Astrocyte (in vitro differentiated cells and primary cell): ENCODE data around the gene GNB1.
"Not testable (repeated sequence)": the region's sequence is repeated elsewhere in the genome, so short reads cannot be mapped to it uniquely, and the experiment has no call there.

ENCODE experiments used
- EZH2 ChIP-seq: IDR thresholded peaks from 2 replicates; pipeline ENCODE4 v1.6.1; 2012; ENCODE audit warnings: mild to moderate bottlenecking, low read length, inconsistent platforms; ENCODE audit not compliant: insufficient read depth
- TF ChIP-seq, protein P1 (sequence below): IDR thresholded peaks from 2 replicates; pipeline ENCODE4 v1.5.1; 2011; ENCODE audit warnings: low read depth, mild to moderate bottlenecking, inconsistent platforms, low read length, moderate library complexity; ENCODE audit not compliant: insufficient read depth

DNA sequence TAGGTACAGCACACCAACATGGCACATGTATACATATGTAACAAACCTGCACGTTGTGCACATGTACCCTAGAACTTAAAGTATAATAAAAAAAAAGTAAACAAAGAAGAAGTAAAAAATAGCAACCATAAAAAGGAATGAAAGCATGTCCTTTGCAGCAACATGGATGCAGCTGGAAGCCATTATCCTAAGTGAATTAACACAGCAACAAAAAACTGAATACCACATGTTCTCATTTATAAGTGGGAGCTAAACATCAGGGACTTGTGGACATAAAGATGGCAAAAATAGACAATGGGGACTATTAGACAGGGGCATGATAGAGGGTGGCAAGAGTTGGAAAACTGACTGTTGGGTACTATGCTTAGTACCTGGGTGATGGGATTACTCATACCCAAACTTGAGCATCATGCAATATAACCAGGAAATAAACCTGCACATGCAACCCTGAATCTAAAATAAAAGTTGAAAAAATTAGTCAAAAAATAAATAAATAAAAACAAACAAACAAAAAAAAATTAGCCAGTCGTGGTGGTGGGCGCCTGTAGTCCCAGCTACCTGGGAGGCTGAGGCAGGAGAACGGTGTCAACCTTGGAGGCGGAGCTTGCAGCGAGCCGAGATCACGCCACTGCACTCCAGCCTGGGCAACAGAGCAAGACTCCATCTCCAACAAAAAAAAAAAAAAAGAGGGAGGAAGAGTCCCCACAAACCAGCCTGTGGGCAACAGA, 30.8 kb downstream of the GNB1 start:
- TF ChIP-seq, protein P1, sequence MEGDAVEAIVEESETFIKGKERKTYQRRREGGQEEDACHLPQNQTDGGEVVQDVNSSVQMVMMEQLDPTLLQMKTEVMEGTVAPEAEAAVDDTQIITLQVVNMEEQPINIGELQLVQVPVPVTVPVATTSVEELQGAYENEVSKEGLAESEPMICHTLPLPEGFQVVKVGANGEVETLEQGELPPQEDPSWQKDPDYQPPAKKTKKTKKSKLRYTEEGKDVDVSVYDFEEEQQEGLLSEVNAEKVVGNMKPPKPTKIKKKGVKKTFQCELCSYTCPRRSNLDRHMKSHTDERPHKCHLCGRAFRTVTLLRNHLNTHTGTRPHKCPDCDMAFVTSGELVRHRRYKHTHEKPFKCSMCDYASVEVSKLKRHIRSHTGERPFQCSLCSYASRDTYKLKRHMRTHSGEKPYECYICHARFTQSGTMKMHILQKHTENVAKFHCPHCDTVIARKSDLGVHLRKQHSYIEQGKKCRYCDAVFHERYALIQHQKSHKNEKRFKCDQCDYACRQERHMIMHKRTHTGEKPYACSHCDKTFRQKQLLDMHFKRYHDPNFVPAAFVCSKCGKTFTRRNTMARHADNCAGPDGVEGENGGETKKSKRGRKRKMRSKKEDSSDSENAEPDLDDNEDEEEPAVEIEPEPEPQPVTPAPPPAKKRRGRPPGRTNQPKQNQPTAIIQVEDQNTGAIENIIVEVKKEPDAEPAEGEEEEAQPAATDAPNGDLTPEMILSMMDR, result not testable (repeated sequence)
- TF ChIP-seq EZH2, result not testable (repeated sequence)
